Measurements from ENCODE around the gene SEC31B.

Gene SEC31B

DNA sequence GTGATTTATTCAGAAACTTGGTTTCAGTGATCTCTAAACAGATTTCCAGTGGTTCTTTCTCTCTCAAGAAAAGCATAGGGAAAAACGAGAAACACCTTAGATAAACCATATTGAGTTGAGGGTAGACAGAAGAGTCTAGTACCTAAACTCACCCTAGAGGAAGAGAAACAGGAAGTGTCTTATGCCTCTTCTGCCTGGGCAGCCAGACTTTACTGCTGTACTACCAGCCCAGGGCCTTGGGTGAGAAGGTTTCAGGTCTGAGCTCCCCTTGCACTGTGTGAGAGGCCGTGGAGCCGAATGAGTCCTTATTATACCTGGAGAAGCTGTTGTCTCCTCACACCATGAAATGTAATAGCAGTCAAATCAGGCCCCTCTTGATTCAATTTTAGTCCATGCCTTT is 34.3 kb upstream of the SEC31B start:
- no peak overlapping the region for H3K4me3 ChIP-seq (ENCODE audit: low read depth, low read length)
- H2AFZ ChIP-seq (ENCODE audit: low read length, unreplicated experiment): no peak overlapping the region
- H3K36me3 ChIP-seq (ENCODE audit: insufficient read depth, low read length): peaks cover 8% of the 10 kb centered on the region; the same call in 1 of the 2 replicates
- H3K4me1 ChIP-seq (ENCODE audit: control insufficient read depth, insufficient read depth, low read length, unreplicated experiment): no peaks in the 10 kb centered on the region
- H3K27ac ChIP-seq (ENCODE audit: low read depth, low read length): no peak overlapping the region
- no peaks in the 10 kb centered on the region for H3K79me2 ChIP-seq (ENCODE audit: control insufficient read depth, insufficient read depth, low read length, unreplicated experiment)
- no peaks in the 10 kb centered on the region for H3K27me3 ChIP-seq (ENCODE audit: insufficient read depth, low read length)

DNA sequence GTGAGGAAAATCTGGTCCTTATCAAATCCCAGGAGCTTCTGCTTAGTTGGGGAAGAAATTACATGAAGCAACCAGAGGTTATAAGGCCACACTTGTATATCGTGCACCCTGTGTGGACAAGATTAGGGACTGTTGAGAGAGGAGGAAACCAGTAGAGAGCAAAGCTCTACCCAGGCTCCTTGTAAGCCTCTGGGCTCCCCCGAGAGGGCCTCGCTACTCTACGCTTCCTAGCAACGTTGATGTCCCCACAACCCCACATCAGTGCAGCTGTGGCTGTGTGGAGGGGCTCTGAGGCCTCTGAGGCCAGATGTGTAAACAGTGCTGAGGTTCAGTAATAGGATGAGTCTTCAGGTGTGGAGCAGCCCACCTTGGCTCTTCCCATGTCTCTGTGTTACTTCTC is 32.1 kb upstream of the SEC31B start:
- H3K4me3 ChIP-seq (ENCODE audit: low read depth, low read length): no peak overlapping the region
- H2AFZ ChIP-seq (ENCODE audit: low read length, unreplicated experiment): no peak overlapping the region
- no peaks in the 10 kb centered on the region for H3K79me2 ChIP-seq (ENCODE audit: control insufficient read depth, insufficient read depth, low read length, unreplicated experiment)
- H3K27ac ChIP-seq (ENCODE audit: low read depth, low read length): no peak overlapping the region
- H3K27me3 ChIP-seq (ENCODE audit: insufficient read depth, low read length): no peaks in the 10 kb centered on the region
- peaks cover 15% of the 10 kb centered on the region for H3K36me3 ChIP-seq (ENCODE audit: insufficient read depth, low read length)
- no peaks in the 10 kb centered on the region for H3K4me1 ChIP-seq (ENCODE audit: control insufficient read depth, insufficient read depth, low read length, unreplicated experiment)

DNA sequence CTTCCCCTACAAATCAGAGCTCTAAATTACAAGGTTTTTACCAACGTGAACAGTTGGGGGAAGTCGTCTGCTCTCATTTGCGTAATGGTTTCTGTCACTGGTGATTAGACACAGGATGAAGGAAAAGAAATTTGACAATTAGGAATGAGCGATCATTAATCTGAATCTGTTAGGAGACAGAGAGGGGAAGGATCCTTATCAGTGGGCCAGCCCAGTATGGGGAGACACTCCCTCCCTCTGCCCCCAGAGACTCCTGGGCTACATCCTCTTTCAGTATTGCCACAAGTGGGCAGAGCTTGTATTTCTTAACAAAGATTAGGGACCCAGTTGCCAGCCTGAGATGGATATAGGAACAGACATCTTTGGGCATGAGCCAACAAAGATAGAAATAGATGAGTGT is 31.5 kb upstream of the SEC31B start:
- H3K79me2 ChIP-seq (ENCODE audit: control insufficient read depth, insufficient read depth, low read length, unreplicated experiment): no peaks in the 10 kb centered on the region
- peaks cover 15% of the 10 kb centered on the region for H3K36me3 ChIP-seq (ENCODE audit: insufficient read depth, low read length)
- no peak overlapping the region for H2AFZ ChIP-seq (ENCODE audit: low read length, unreplicated experiment)
- no peak overlapping the region for H3K4me3 ChIP-seq (ENCODE audit: low read depth, low read length)
- no peaks in the 10 kb centered on the region for H3K27me3 ChIP-seq (ENCODE audit: insufficient read depth, low read length)
- no peak overlapping the region for H3K27ac ChIP-seq (ENCODE audit: low read depth, low read length)
- no peaks in the 10 kb centered on the region for H3K4me1 ChIP-seq (ENCODE audit: control insufficient read depth, insufficient read depth, low read length, unreplicated experiment)

DNA sequence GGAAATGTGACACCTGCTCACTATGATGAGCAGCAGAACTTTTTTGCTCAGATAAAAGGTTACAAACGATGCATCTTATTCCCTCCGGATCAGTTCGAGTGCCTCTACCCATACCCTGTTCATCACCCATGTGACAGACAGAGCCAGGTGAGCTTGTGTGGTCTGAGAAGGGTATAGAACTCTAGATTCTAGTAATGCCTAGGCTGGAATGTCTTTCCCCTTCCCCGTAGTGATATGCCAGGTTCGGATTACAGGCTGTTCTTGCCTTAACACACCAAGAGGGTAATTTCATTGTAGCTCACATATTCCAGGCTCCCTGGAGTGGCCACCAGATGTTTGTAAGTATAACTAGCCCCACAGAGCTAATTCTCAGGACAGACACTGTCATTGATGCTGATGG is 25.3 kb upstream of the SEC31B start:
- Histone ChIP-seq H3K36me3 (ENCODE audit: insufficient read depth, low read length) (peaks cover 21% of the 10 kb centered on the region), H2AFZ (ENCODE audit: low read length, unreplicated experiment) (no peak overlapping the region), H3K27me3 (ENCODE audit: insufficient read depth, low read length) (no peaks in the 10 kb centered on the region), H3K27ac (ENCODE audit: low read depth, low read length) (no peak overlapping the region), H3K4me3 (ENCODE audit: low read depth, low read length) (no peak overlapping the region), H3K4me1 (ENCODE audit: control insufficient read depth, insufficient read depth, low read length, unreplicated experiment) (no peaks in the 10 kb centered on the region), H3K79me2 (ENCODE audit: control insufficient read depth, insufficient read depth, low read length, unreplicated experiment) (no peaks in the 10 kb centered on the region)

DNA sequence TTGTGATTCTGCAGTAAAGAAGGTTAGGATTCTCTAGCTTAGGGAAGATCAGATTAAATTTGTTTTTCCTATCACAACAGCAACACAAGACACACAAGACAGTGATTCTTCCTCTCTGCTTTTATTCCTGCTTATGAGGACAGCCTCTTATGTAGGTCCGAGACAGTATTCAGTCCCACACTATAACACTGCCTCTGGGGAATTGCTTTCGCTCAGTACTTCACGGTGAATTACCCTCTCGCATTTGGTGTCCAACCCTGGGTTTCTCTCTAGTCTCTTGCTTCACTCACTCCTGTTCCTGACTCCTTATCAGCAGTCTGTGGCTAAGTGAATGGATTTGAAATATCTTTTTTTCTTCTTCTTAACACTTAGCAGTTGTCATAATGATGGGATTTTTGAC is 17.8 kb upstream of the SEC31B start:
- peaks cover 23% of the 10 kb centered on the region for H3K4me1 ChIP-seq (ENCODE audit: control insufficient read depth, insufficient read depth, low read length, unreplicated experiment)
- peaks cover 29% of the 10 kb centered on the region for H3K79me2 ChIP-seq (ENCODE audit: control insufficient read depth, insufficient read depth, low read length, unreplicated experiment)
- no peak overlapping the region for H3K27ac ChIP-seq (ENCODE audit: low read depth, low read length)
- peaks cover 20% of the 10 kb centered on the region for H3K36me3 ChIP-seq (ENCODE audit: insufficient read depth, low read length)
- H3K4me3 ChIP-seq (ENCODE audit: low read depth, low read length): peak overlapping the region; percentile 90; the same call in 1 of the 2 replicates
- H3K27me3 ChIP-seq (ENCODE audit: insufficient read depth, low read length): no peaks in the 10 kb centered on the region
- H2AFZ ChIP-seq (ENCODE audit: low read length, unreplicated experiment): no peak overlapping the region

DNA sequence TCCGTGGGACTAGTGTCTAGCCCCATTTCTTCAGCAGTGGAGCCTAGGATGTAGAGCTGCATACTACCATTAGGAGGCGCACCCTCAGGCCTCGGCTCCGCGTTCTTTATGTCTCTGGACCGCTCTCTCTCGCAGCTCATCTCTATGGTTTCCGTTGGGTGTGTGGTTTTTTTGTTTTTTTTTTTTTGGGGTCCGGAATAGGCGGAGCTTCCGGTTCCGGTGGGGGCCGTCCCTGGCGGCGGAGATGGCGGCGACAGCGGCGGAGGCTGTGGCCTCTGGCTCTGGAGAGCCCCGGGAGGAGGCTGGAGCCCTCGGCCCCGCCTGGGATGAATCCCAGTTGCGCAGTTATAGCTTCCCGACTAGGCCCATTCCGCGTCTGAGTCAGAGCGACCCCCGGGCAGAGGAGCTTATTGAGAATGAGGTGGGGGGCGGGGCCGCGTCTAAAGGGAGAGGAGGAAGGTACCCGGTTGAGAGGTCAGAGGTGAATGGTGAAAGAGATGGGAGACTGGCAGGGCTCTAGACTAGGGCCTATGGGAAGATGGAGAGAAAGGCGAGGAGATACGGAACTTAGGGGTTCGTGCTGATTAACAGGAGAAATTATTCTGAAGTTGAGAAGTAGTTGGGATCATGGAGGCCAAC is 16.2 kb upstream of the SEC31B start, which contains the start of gene HIF1AN:
HIF1AN (plus strand) TSS at position 229 of the 639 bp plus-strand sequence; CDS start at position 245, 16 bp downstream.
- Histone ChIP-seq H3K36me3 (ENCODE audit: insufficient read depth, low read length) (peaks cover 20% of the 10 kb centered on the region), H2AFZ (ENCODE audit: low read length, unreplicated experiment) (peak within 1 kb of the TSS; percentile 100), H3K79me2 (ENCODE audit: control insufficient read depth, insufficient read depth, low read length, unreplicated experiment) (peaks cover 29% of the 10 kb centered on the region), H3K27ac (ENCODE audit: low read depth, low read length) (no peak within 1 kb of the TSS), H3K4me3 (ENCODE audit: low read depth, low read length) (peak within 1 kb of the TSS; percentile 90), H3K27me3 (ENCODE audit: insufficient read depth, low read length) (no peaks in the 10 kb centered on the region), H3K4me1 (ENCODE audit: control insufficient read depth, insufficient read depth, low read length, unreplicated experiment) (peaks cover 23% of the 10 kb centered on the region)

DNA sequence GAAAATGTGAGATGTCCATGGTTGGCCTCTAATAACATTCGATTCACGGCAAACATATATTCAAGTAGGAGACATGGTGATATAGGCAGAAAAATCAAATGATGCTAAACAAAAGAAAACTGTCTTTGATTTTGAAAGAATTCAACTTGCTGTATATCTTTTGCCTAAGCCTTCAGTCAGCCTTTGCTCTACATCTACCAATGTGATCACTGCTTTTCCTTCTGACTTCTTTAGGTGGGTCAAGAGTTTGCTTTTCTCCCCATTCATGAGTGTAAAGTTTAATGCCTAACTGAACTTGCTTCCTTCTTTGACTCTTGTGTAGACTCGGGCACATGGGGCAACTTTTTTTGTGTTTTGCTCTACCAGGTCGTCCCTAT is 15.7 kb upstream of the SEC31B start:
- H2AFZ ChIP-seq (ENCODE audit: low read length, unreplicated experiment): peak overlapping the region; percentile 100
- H3K36me3 ChIP-seq (ENCODE audit: insufficient read depth, low read length): peaks cover 17% of the 10 kb centered on the region
- H3K27ac ChIP-seq (ENCODE audit: low read depth, low read length): no peak overlapping the region
- peaks cover 25% of the 10 kb centered on the region for H3K4me1 ChIP-seq (ENCODE audit: control insufficient read depth, insufficient read depth, low read length, unreplicated experiment)
- H3K4me3 ChIP-seq (ENCODE audit: low read depth, low read length): peak overlapping the region; percentile 90
- H3K27me3 ChIP-seq (ENCODE audit: insufficient read depth, low read length): no peaks in the 10 kb centered on the region
- peaks cover 30% of the 10 kb centered on the region for H3K79me2 ChIP-seq (ENCODE audit: control insufficient read depth, insufficient read depth, low read length, unreplicated experiment)

DNA sequence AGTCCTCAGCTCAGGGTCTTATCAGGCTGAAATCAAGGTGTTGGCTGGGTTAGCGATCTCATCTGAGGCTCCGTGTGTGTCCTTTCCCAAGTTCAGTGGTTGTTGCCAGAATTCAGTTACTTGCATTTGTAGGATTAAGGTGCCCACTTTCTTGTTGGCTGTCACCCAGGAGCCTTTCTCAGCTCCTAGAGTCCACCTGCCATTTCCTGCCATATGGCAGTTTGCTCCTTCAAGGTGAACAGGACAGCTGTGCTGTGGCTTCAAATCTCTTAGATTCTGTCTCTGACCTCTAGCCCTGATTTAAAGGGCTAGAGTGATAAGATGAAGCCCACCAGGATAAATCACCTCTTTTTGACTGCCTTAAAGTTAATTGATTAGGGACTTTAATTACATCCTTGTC is 15.1 kb upstream of the SEC31B start:
- peaks cover 15% of the 10 kb centered on the region for H3K36me3 ChIP-seq (ENCODE audit: insufficient read depth, low read length)
- no peak overlapping the region for H3K27ac ChIP-seq (ENCODE audit: low read depth, low read length)
- peak overlapping the region; percentile 100 for H2AFZ ChIP-seq (ENCODE audit: low read length, unreplicated experiment)
- H3K27me3 ChIP-seq (ENCODE audit: insufficient read depth, low read length): no peaks in the 10 kb centered on the region
- H3K4me3 ChIP-seq (ENCODE audit: low read depth, low read length): peak overlapping the region; percentile 90; the same call in 1 of the 2 replicates
- peaks cover 36% of the 10 kb centered on the region for H3K79me2 ChIP-seq (ENCODE audit: control insufficient read depth, insufficient read depth, low read length, unreplicated experiment)
- H3K4me1 ChIP-seq (ENCODE audit: control insufficient read depth, insufficient read depth, low read length, unreplicated experiment): peaks cover 29% of the 10 kb centered on the region

DNA sequence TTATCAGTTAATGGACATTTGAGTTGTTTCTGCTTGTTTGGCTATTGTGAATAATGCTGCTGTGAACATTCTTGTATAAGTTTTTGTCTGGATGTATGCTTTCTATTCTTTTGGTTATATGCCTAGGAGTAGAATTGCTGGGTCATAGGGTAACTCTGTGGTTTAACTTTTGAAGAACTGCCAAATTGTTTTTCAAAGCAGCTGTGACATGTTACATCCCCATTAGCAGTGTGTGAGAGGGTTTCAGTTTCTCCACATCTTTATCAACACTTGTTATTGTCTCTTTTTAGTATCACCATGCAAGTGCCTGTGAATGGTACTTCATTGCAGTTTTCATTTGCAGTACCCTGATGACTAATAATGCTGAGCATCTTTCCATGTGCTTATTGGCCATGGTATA is 12.1 kb upstream of the SEC31B start:
- H3K36me3 ChIP-seq (ENCODE audit: insufficient read depth, low read length): 0 out of 2 replicates have a peak, but pooled peaks cover 3% of the 10 kb centered on the region
- no peak overlapping the region for H3K27ac ChIP-seq (ENCODE audit: low read depth, low read length)
- peaks cover 29% of the 10 kb centered on the region for H3K4me1 ChIP-seq (ENCODE audit: control insufficient read depth, insufficient read depth, low read length, unreplicated experiment)
- no peaks in the 10 kb centered on the region for H3K27me3 ChIP-seq (ENCODE audit: insufficient read depth, low read length)
- H3K4me3 ChIP-seq (ENCODE audit: low read depth, low read length): no peak overlapping the region
- peaks cover 44% of the 10 kb centered on the region for H3K79me2 ChIP-seq (ENCODE audit: control insufficient read depth, insufficient read depth, low read length, unreplicated experiment)
- H2AFZ ChIP-seq (ENCODE audit: low read length, unreplicated experiment): no peak overlapping the region

DNA sequence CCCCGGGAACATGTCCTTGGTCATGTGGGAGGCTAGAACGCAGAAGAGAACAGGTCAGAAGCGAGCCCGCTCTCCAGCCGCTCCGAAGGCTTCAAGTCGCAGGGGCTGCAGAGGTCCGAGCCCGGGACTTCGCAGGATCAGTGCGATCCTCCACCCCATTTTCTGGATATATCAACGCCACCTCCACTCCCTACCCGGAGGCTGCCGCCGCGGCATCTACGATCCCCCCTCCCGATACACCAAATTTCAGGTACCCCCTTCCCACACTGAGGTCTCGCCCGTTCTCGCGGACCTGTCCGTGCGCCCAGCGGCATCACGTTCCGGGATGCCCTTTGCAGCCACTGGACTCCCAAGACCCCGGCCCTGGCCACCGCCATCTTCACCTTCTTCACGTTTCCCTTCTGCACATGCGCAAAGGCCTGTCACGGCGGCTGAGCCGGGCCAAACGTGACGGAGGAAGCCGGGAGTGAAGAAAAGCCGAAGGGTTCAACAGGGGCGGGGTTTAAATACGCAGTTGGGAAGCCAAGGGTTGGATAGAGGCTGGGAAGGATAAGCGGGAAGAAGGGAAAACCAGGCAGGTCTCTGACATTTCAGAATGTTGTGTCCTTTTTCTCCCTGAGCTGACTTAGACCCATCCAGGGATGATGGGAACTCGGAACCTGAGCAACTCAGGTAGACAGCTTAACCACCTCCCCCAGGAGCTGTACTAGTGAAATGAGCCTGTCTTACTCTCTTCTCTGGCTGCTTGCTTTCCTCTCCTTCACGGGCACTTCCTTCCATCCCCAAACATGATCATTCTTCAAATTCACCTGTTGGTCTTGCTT is 10.0 kb upstream of the SEC31B start, which contains the start of gene NDUFB8:
NDUFB8 (minus strand) TSS at position 397 of the 824 bp plus-strand sequence; CDS start at position 377, 20 bp downstream.
- peaks cover 14% of the 10 kb centered on the region for H3K36me3 ChIP-seq (ENCODE audit: insufficient read depth, low read length)
- peak within 1 kb of the TSS; percentile 83 for H3K4me3 ChIP-seq (ENCODE audit: low read depth, low read length)
- H3K27ac ChIP-seq (ENCODE audit: low read depth, low read length): peak within 1 kb of the TSS; percentile 19; the same call in 1 of the 2 replicates
- no peaks in the 10 kb centered on the region for H3K27me3 ChIP-seq (ENCODE audit: insufficient read depth, low read length)
- peaks cover 34% of the 10 kb centered on the region for H3K79me2 ChIP-seq (ENCODE audit: control insufficient read depth, insufficient read depth, low read length, unreplicated experiment)
- peak within 1 kb of the TSS; percentile 99 for H2AFZ ChIP-seq (ENCODE audit: low read length, unreplicated experiment)
- H3K4me1 ChIP-seq (ENCODE audit: control insufficient read depth, insufficient read depth, low read length, unreplicated experiment): peaks cover 15% of the 10 kb centered on the region
